Stimulated activated CD8-positive, alpha-beta memory T cell treated with anti-CD3 and anti-CD28 coated beads, Interleukin-7, amount 100 ng/mL, for 1 hour (primary cell): ENCODE results near the gene ZFAND6.
"Not testable (repeated sequence)": the region's sequence is repeated elsewhere in the genome, so short reads cannot be mapped to it uniquely, and the experiment has no call there.

Source experiments
- DNase-seq, 2 donors: peaks; one replicate each; pipeline ENCODE4 v3.0.0-alpha.2; 2020; ENCODE audit warnings: low read depth in 2 of 2

Gene ZFAND6

GRCh38 chr15:80098341-80098740 is 38.9 kb downstream of the ZFAND6 start:
- DNase-seq, result no peak

DNA sequence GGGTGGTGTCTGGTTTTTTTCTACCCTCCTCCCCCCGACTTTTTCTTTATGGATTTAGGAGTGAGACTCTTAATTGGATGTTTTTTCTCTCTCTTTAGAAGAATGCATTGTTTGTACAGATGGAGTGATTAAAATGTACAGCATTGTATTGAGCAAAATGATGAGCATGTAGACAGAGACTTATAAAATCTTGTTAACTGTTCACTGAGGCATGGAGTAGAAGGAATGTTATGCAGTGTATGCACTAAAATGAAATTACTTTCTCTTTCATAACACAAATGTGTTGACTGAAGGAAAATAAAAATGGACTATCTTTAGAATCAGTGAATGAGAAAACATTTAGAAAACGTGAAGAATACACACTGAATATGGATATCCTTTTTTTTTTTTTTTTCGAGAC is 39.8 kb downstream of the ZFAND6 start:
- DNase-seq, result no peak

DNA sequence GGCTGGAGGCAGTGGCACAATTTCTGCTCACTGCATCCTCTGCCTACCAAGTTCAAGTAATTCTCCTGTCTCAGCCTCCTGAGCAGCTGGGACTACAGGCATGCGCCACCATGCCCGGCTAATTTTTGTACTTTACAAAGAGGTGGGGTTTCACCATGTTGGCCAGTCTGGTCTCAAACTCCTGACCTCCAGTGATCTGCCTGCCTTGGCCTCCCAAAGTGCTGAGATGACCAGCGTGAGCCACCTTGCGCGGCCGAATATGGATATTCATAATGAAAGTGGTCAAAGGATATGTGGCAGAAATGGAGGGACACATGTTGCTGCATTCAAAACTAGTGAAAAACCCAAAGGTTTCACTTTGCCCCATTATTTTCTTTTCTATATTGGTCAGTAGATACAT is 40.2 kb downstream of the ZFAND6 start:
- not testable (repeated sequence) for DNase-seq

DNA sequence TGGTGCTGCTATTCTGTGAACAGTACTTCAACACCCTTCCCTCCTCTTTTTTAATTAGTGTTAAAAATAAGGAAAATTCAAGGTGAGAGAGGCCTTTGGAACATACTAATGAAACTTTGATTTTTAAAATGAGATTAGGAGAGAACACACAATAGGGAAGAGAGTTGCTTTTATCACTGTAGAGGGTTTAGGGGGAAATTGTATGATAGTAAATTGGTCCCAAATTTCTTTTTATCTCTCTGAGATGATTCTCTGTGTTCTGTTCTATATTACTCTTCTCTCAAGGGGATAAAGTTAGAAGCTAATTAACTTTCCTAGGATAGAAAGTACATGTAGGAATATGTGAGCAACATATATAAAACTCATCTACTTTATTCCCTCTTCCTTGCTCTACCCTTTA is 40.8 kb downstream of the ZFAND6 start:
- no peak for DNase-seq

DNA sequence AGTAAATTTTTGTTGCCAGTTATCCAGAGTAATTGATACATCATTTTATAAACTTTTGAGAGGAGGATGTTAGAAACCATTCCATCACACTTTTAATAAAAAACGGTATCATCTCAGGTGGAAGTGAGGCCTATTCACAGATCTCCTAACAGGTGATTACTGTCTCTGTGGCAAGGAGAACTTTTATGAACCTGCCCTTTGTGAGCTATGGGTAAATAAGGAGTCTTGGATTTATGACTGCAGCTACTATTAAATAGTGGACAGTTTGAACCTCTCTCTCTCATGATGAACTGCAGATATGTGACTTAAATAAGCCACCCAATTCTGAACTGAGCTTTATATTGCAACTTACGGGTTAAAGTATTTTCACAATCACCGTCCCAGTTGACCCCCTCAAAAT is 45.7 kb downstream of the ZFAND6 start:
- no peak for DNase-seq

GRCh38 chr15:80105595-80105994 is 46.1 kb downstream of the ZFAND6 start:
- DNase-seq, result no peak

GRCh38 chr15:80106051-80106450 is 46.6 kb downstream of the ZFAND6 start:
- DNase-seq, result no peak

DNA sequence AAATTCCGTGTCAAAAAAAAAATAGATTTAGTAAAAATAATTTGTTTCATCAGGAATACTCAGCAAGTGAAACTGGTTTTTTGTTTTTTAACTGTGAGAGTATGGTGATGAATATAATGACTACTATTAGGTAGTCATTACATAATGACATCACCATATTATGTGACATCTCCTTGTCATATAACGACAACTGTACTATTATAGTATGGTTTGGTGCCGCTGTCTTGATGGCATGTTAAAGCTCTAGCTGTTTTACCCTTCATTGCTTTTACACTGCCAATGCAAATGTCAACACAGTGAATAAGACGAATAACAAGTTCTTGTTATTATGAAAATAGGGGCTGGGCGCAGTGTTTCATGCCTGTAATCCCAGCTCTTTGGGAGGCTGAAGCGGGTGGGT is 47.7 kb downstream of the ZFAND6 start:
- no peak for DNase-seq

GRCh38 chr15:80107774-80108173 is 48.3 kb downstream of the ZFAND6 start:
- DNase-seq, result no peak

DNA sequence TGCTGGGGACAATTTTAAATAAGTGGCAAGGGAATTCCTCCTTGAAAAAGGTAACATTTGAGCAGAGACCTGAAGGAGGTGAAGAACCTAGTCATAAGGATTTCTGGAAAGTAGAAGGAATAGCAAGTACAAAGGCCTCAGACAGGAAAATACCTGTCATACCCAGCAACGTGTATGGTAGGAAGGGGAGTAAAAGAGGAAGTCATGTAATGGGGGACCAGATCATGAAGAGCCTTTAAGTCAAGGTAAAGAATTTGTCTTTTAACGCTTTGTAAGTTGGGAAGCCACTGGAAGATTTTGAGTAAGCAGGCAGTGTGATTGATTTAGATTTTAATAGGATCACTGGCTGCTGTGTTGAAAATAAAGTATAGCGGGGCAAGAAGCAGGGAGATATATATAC is 49.9 kb downstream of the ZFAND6 start:
- DNase-seq, result no peak

DNA sequence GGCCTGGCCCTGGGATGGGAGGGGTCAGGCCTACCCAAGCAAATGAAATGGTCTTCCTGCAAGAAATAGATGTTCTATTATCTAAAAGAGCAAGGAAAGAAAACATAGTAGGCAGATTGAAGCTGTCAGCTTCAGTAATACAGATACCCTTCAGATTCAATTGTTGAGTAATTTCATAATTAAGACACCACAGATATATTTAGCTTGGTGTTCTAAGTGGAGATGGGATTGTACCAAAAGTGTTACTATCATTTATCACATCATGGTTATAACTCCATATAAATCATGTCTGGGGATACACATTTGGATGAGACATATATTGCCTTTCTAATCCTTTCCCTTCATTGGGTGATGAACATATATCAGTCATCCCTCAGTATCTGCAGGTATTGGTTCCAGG is 51.4 kb downstream of the ZFAND6 start:
- no peak for DNase-seq

DNA sequence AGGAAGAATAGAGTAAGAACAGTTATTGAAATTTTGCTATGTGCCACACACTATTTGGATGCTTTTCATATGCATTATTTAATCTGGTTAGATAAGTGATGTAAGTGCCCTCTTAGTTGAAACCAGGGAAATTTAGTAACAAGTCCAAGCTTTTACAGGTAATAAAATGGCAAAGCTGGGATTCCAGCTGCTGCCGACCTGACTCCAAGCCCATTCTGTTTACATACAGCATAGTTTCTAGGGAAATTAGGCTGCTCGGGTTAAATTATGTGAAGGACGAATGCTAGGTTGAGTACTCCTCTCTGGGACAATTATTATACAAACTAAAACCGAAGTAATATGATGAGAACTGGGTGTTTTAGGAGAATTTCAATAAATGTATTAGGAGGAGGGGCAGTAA is 54.6 kb downstream of the ZFAND6 start:
- no peak for DNase-seq

DNA sequence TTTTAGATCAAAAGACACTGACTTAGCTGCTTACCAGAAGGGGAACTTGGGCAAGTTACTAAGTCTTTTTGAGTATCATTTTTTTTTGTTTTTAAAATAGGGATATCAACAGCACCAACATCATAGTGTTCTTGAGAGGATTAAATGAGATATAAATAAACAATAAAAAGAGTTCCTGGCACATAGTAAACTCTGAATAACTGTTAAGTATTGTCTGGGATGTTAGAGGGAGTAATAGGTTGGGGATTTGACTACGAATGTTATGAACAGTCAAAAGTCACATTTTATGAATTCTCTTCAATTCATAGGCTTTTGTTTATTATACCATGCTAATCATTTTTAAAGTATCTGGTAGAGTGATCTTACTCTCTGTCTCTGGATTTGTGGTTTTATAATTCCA is 55.5 kb downstream of the ZFAND6 start:
- no peak for DNase-seq

DNA sequence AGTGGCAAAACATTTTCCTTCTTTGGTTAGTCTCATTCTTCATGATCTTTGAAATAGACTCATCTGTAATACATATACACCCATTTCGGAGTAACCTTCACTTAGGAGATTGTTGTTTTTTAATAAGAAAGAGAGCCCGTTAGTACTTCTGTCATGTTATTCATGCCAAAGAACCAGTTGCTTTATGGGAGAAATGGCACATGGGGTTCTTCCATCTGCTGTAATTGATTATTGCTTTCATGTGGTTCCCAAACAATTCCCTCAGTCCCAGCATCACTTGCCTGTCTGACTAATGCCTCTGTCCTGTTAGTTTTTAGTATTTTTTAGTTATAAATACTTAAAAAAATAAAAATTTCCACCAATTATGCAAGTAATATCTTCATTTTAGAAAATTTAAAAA is 59.5 kb downstream of the ZFAND6 start:
- no peak for DNase-seq

DNA sequence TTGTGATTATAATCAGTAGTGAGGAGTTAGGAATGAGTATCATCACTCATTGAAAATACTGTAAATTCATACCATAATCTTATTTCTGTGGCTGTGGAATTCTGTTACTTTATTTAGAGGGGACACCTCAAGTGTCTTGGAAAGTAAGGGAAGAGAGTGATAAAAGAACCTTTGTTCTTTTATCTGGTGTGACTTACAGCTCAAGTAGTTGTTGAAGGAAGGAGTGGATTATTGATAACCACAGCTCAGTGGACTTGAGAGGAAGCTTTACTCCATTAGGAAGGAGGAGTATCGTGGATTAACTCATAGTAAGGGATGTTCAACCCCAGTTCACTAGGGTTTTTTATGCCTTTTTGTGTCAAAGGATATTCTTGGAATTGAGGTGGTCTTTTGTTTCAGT is 61.2 kb downstream of the ZFAND6 start:
- DNase-seq, result no peak

GRCh38 chr15:80121546-80121945 is 62.1 kb downstream of the ZFAND6 start:
- no peak for DNase-seq

- DNase-seq, result no peak
These were observed 63.6 kb downstream of the ZFAND6 start for GRCh38 chr15:80123034-80123433.

DNA sequence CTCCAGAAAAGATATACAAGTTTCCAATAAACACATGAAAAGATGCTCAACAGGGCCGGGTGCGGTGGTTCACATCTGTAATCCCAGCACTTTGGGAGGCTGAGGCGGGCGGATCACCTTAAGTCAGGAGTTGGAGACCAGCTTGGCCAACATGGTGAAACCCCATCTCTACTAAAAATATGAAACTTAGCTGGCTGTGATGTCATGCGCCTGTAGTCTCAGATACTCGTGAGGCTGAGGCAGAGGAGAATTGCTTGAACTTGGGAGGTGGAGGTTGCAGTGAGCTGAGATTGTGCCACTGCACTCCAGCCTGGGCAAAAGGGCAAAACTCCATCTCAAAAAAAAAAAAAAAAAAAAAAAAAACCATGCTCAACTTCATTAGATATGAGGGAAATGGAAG is 67.8 kb downstream of the ZFAND6 start:
- DNase-seq, result not testable (repeated sequence)

DNA sequence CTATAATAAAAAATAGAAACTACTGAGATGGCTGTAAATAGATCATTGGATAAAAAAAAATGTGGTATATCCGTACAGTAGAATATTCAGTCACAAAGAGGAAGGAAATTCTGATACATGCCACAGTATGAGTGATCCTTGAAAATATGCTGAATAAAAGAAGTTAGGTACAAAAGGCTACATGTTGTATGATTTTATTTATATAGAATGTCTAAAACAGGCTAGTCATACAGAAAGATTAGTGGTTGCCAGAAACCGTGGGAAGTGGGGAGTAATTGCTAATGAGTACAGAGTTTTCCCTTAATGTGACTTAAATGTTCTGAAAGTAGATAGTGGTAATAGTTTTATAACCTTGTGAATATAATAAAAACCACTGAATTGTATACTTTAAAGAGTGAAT is 68.4 kb downstream of the ZFAND6 start:
- DNase-seq, result no peak

- DNase-seq, result no peak
These were observed 72.9 kb downstream of the ZFAND6 start for GRCh38 chr15:80132382-80132781.

GRCh38 chr15:80136854-80137253 is 77.4 kb downstream of the ZFAND6 start:
- no peak for DNase-seq

DNA sequence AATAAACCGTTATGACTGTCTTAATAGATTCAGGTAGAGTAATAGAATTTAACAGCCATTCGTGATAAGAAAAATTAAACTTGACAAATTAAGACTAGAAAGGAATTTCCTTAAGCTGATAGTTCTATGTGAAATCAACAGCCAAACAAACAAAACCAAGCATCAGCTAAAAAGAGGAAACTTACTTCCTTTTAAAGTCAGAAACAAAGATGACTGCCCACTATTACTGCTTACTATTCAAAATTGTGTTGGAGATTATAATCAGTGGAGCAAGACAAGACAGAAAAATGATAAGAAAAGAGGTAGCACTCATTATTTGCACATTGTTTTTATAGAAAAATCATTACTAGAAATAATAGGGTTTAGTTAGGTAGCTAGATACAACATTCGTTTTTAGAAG is 79.5 kb downstream of the ZFAND6 start:
- no peak for DNase-seq

GRCh38 chr15:80140909-80141308 is 81.4 kb downstream of the ZFAND6 start:
- DNase-seq, result no peak

DNA sequence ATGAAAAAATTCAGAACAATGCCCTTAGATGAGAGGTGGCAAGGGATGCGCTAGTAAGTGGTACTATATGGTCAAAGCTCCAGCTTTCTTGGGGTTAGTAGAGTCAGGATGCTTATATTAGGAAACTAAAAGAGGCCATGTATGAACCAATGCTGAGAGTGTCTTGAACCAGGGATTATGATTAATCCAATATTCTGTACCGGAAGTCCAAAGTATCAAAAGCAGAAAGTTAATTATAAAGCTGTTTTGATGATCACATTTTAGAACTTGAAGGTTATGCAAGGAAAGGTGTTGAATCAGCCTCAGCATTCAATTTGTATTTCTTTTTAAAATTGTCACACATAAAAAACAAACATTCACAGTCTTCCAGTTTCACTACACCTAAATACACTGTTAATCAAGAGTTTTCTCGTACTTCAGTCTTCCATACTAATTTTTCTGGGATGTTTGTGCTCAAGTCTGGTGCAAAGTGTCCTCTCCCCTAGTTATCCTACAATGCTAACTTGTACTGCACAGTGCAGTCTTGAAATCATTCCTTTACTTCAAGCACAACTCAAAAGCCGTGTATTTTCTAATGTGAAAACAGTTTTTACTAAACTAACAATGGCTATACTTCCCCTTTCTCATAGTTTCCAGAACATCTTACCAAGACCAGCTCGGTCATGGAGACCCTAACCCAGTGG is 82.6 kb downstream of the ZFAND6 start:
- no peak for DNase-seq
